ENCODE results near the gene IGSF9. TPM values are rescaled to one million over a fixed set of nuclear protein-coding genes. Genes with fewer than 3 reads are reported as not detected.
A peak's percentile ranks its signal among the peaks of the same experiment; 100 is the strongest.

The IGSF9 gene
- total RNA-seq, 3 donors from 2014 or later: 21.5 to 70.8 (median 25.9) TPM

DNA sequence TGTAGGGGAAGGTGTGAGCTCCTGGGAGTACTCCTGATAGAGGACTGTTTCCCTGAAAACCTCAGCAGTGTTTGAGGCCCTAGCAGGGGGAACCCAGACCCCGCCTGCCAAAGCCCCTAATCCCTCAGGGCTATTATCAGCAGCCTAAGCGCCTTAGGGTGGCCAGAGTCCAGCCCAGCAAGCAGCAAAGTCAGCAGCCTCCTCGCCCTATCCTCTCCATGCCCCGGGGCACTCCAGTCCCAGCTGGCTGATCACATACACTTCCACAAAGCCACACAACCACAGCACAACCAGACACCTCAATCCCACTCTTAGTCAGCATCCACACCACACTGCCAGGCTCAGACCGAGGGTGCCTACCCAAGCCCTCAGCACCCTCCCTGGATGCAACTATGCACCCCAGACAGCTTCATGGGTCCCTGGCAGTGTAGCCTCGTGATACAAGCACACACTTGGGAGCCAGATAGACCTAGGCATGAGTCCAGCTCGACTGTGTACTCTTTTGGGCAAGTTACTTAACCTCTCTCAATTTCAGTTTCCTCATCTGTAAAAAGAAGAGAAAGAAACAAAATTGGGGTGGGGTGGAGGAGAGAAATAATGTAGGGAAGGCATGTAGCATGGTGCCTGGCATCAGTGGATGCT lies 7.1 kb downstream of the IGSF9 start:
- Histone ChIP-seq H3K9me3 (no peaks in the 10 kb centered on the region), H3K4me1 (ENCODE audit: low read depth) (peaks cover 44% of the 10 kb centered on the region), H3K36me3 (ENCODE audit: low read depth) (no peaks in the 10 kb centered on the region), H3K4me3 (no peak overlapping the region)
- TF ChIP-seq CTCF (IDR thresholded peaks at IDR 0.05): no peak
- intact Hi-C loops (cut with DNase I, micrococcal nuclease): loop anchor here in 1 of 2 donors (5.0 kb wide), 1 partner anchor 69 kb away; no protein-coding TSS in a partner anchor
- peak; percentile 4 for ATAC-seq
- peak in 1 of 3 donors; percentile 36 for DNase-seq

- intact Hi-C loops (cut with DNase I, micrococcal nuclease): loop anchor here (2.0 to 5.0 kb wide), 2 partner anchors 70 kb away; no protein-coding TSS in a partner anchor
- DNase-seq (peak in 2 of 3 donors; percentile 44 to 85), ATAC-seq (peak; percentile 53)
- Histone ChIP-seq H3K9me3 (no peaks in the 10 kb centered on the region), H3K36me3 (ENCODE audit: low read depth) (no peaks in the 10 kb centered on the region), H3K4me3 (no peak overlapping the region), H3K4me1 (ENCODE audit: low read depth) (peaks cover 44% of the 10 kb centered on the region)
- no peak for TF ChIP-seq CTCF (IDR thresholded peaks at IDR 0.05)
Measured at GRCh38 chr1:159937054-159937750, 8.2 kb downstream of the IGSF9 start.

DNA sequence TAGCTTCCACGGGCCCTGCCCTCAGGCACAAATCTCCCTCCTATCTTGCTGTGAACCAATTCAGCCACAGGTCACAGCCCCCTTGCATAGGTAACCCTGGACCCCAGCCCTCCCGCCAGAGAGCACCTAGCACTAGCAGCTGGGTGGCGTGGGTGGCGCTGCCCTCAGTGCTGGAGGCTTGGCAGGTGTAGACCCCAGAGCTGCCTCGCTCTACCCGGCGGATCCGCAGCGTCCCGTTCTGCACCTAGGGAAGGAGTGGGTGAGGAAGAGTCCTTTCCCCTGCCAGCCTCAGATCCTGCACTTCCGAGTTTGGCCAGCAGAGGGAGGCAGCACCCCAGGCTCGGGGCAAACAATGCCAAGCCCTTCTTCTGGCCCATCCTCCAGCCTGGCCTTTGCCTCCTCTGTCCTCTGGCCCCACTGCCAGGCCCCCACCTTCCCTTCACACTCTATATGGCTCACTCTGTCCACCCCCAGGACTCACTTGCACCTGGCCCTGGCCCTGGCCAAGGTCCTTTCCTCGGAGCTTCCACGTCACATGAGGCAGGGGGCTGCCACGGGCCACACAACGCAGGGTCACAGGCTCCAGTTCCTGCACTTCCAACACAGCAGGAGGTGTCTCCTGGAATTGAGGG lies 9.0 kb downstream of the IGSF9 start:
- ATAC-seq: peak; percentile 90
- H3K4me3 ChIP-seq: no peak overlapping the region
- H3K36me3 ChIP-seq (ENCODE audit: low read depth): no peaks in the 10 kb centered on the region
- DNase-seq: peak; percentile 84 to 95 (median 93)
- no peaks in the 10 kb centered on the region for H3K9me3 ChIP-seq
- peaks cover 44% of the 10 kb centered on the region for H3K4me1 ChIP-seq (ENCODE audit: low read depth)
- TF ChIP-seq CTCF (IDR thresholded peaks at IDR 0.05): peak; percentile 98
- intact Hi-C loops (cut with DNase I, micrococcal nuclease): loop anchor here (2.0 to 5.0 kb wide), 2 partner anchors 70 to 71 kb away; no protein-coding TSS in a partner anchor

DNA sequence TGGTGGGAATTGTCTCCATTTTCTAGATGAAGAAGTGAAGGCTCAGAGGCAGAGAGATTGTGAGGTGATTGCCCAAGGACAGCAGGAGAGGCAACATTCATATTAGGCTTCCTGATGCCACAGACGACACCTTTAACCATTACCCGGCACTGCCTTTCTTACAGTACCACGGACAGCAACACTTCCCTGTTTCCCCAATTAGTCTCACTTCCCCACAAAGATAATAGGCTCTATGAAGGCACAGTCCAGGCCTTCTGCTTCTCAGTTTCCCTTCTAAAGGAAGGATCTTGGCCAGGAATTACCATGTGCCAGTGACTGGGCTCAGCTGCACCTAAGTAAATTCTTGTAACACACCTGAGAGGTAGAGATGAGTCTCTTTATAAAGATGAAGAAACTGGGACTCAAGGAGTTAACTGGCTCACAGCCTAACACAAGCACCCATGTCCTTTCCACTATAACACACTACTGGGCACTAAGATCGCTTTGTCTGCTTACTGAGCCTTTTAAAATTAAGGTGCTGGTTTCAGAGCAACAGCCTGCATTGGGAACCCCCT lies 9.6 kb downstream of the IGSF9 start:
- intact Hi-C loops (cut with DNase I, micrococcal nuclease): loop anchor here (2.0 to 5.0 kb wide), 2 partner anchors 71 to 72 kb away; no protein-coding TSS in a partner anchor
- H3K9me3 ChIP-seq: no peaks in the 10 kb centered on the region
- ATAC-seq: no peak
- no peaks in the 10 kb centered on the region for H3K36me3 ChIP-seq (ENCODE audit: low read depth)
- H3K4me3 ChIP-seq: no peak overlapping the region
- no peak for TF ChIP-seq CTCF (IDR thresholded peaks at IDR 0.05)
- no peak for DNase-seq
- peaks cover 44% of the 10 kb centered on the region for H3K4me1 ChIP-seq (ENCODE audit: low read depth)

DNA sequence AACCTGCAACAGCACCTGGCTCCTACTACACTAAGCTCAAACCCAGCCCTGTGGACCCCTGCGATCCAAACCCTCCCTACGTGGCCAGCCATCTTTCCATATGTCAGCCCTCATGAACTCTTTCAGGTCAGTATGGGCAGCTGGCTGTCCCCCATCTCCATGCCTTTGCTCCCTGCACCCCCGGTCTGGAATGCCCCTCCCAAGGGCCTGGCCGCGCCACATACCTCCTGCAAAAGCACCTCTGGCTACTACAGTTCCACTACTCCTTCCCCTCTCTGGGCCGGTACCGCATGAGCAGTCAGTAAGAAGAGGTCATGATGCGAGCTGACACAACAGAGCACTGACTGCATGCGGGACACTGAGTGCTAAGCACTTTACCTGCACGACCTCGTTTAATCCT lies 10.1 kb downstream of the IGSF9 start:
- no peak overlapping the region for H3K4me3 ChIP-seq
- DNase-seq: peak in 1 of 3 donors; percentile 19
- ATAC-seq: no peak
- H3K4me1 ChIP-seq (ENCODE audit: low read depth): peaks cover 40% of the 10 kb centered on the region
- intact Hi-C loops (cut with DNase I, micrococcal nuclease): loop anchor here in 1 of 2 donors (5.0 kb wide), 1 partner anchor 72 kb away; no protein-coding TSS in a partner anchor
- no peak for TF ChIP-seq CTCF (IDR thresholded peaks at IDR 0.05)
- H3K36me3 ChIP-seq (ENCODE audit: low read depth): no peaks in the 10 kb centered on the region
- no peaks in the 10 kb centered on the region for H3K9me3 ChIP-seq

Measured in mucosa of descending colon (tissue), 3 donors.